ENCODE measurements around the gene MMP7.

MMP7 gene, protein sequence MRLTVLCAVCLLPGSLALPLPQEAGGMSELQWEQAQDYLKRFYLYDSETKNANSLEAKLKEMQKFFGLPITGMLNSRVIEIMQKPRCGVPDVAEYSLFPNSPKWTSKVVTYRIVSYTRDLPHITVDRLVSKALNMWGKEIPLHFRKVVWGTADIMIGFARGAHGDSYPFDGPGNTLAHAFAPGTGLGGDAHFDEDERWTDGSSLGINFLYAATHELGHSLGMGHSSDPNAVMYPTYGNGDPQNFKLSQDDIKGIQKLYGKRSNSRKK

GRCh38 chr11:102530558-102530957 is at the start of gene MMP7:
Gene MMP7, minus strand, starts transcription at chr11:102530747. Its CDS starts 47 bp downstream, at chr11:102530700.
- no peaks in the 10 kb centered on the region for H3K9me3 ChIP-seq (ENCODE audit: control insufficient read depth, insufficient read depth, low read length)

DNA sequence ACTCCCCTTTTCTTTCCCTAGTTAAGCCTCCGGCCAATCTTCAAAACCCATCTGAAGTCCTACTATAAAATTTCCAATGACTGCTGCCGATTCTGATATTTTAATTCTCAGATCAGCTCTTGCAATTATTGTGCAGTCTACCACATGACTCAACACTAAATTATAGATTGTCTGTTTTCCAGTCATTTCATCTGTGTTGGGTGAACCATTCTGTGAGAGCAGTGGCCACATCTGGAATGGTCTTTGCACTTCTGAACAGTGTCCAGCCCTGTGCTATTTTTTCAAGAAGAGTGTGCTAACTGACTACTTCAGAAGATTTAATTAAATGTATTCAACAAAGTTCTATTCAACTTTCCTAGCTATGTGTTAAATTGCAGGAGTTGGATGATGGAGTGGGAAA is 47.2 kb upstream of the MMP7 start:
- no peak overlapping the region for H3K4me3 ChIP-seq (ENCODE audit: low read depth, low read length)

More at GRCh38 chr11:102530558-102530957, at the start of gene MMP7:
- no peaks in the 10 kb centered on the region for H3K36me3 ChIP-seq (ENCODE audit: control insufficient read depth, insufficient read depth, low read length)
- H3K27me3 ChIP-seq (ENCODE audit: control insufficient read depth, insufficient read depth, low read length): no peaks in the 10 kb centered on the region
- H3K4me1 ChIP-seq (ENCODE audit: control insufficient read depth, insufficient read depth, low read length): no peaks in the 10 kb centered on the region
- H3K9ac ChIP-seq (ENCODE audit: low read depth, low read length): no peak within 1 kb of the TSS
- no peak within 1 kb of the TSS for H3K4me3 ChIP-seq (ENCODE audit: low read depth, low read length)
- H3K27ac ChIP-seq (ENCODE audit: low read depth, low read length): no peak within 1 kb of the TSS

DNA sequence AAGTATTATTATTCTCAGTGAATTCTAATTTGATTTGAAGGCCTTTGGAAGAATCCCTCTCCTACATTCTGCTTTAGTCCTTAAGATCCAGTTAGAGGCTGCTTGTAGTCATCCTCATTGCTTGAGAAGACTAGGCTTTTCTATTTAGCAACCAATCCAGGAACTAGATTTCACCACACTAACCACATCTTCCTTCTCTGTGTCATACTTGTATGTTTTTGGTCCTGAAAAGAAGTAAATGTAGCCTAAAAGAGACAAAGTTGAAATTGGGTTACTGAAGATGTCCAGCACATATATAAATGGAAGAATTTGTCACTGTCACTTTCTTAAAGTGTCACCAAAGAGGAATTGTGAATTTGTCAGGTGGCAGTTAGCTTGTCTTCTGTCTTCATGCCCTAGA is 46.6 kb upstream of the MMP7 start:
- no peak overlapping the region for H3K4me3 ChIP-seq (ENCODE audit: low read depth, low read length)
- H3K27ac ChIP-seq (ENCODE audit: low read depth, low read length): no peak overlapping the region
- no peak overlapping the region for H3K9ac ChIP-seq (ENCODE audit: low read depth, low read length)
- no peaks in the 10 kb centered on the region for H3K9me3 ChIP-seq (ENCODE audit: control insufficient read depth, insufficient read depth, low read length)
- H3K36me3 ChIP-seq (ENCODE audit: control insufficient read depth, insufficient read depth, low read length): no peaks in the 10 kb centered on the region
- H3K4me1 ChIP-seq (ENCODE audit: control insufficient read depth, insufficient read depth, low read length): no peaks in the 10 kb centered on the region
- no peaks in the 10 kb centered on the region for H3K27me3 ChIP-seq (ENCODE audit: control insufficient read depth, insufficient read depth, low read length)

More for the DNA sequence above, 47.2 kb upstream of the MMP7 start:
- no peaks in the 10 kb centered on the region for H3K9me3 ChIP-seq (ENCODE audit: control insufficient read depth, insufficient read depth, low read length)
- H3K36me3 ChIP-seq (ENCODE audit: control insufficient read depth, insufficient read depth, low read length): no peaks in the 10 kb centered on the region
- no peak overlapping the region for H3K9ac ChIP-seq (ENCODE audit: low read depth, low read length)
- H3K27me3 ChIP-seq (ENCODE audit: control insufficient read depth, insufficient read depth, low read length): no peaks in the 10 kb centered on the region
- H3K4me1 ChIP-seq (ENCODE audit: control insufficient read depth, insufficient read depth, low read length): no peaks in the 10 kb centered on the region
- H3K27ac ChIP-seq (ENCODE audit: low read depth, low read length): no peak overlapping the region

DNA sequence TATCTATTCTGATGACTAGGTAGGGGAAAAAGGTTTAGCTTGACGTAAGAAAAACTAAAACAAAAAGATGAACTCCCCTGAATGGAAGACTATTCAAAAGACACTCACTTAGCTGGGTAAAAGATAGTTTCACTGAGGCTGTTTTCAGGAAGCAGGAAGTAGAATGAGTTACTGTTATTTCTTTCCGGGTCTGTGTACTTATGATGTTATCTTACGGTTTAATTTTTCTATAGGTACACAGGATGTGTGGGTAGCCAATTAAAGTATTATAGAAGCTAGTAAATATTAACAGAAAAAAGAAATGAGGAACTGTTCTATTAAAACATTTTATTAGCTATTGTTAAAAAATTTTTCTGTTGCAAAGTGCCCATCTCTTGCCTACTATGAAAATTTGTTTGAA is 45.8 kb upstream of the MMP7 start:
- Histone ChIP-seq H3K9ac (ENCODE audit: low read depth, low read length) (no peak overlapping the region), H3K27ac (ENCODE audit: low read depth, low read length) (no peak overlapping the region), H3K36me3 (ENCODE audit: control insufficient read depth, insufficient read depth, low read length) (no peaks in the 10 kb centered on the region), H3K9me3 (ENCODE audit: control insufficient read depth, insufficient read depth, low read length) (no peaks in the 10 kb centered on the region), H3K4me1 (ENCODE audit: control insufficient read depth, insufficient read depth, low read length) (no peaks in the 10 kb centered on the region), H3K27me3 (ENCODE audit: control insufficient read depth, insufficient read depth, low read length) (no peaks in the 10 kb centered on the region), H3K4me3 (ENCODE audit: low read depth, low read length) (no peak overlapping the region)

- H3K9me3 ChIP-seq (ENCODE audit: control insufficient read depth, insufficient read depth, low read length): no peaks in the 10 kb centered on the region
- H3K36me3 ChIP-seq (ENCODE audit: control insufficient read depth, insufficient read depth, low read length): no peaks in the 10 kb centered on the region
- no peaks in the 10 kb centered on the region for H3K4me1 ChIP-seq (ENCODE audit: control insufficient read depth, insufficient read depth, low read length)
- H3K9ac ChIP-seq (ENCODE audit: low read depth, low read length): no peak overlapping the region
- no peak overlapping the region for H3K4me3 ChIP-seq (ENCODE audit: low read depth, low read length)
- no peak overlapping the region for H3K27ac ChIP-seq (ENCODE audit: low read depth, low read length)
- H3K27me3 ChIP-seq (ENCODE audit: control insufficient read depth, insufficient read depth, low read length): no peaks in the 10 kb centered on the region
These were observed 44.5 kb upstream of the MMP7 start for GRCh38 chr11:102575012-102575411.

DNA sequence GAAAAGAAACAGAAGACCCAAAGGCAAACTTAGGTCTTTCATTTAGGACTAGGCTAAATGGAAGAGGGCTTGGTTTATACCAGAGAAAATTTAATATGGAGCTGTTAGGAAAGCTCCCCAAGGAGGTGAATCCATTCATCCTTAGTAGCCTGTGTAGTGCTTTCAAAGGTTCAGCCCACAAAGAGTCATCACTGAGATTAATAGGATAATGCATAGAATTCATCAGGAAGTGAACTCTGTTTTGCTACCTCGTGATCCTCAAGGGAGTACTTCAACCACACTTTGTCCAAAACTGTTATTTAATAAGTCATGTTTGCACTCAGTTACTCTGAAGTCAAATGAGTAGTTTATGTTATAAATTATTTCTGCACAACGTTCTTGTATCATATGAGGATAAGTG is 43.3 kb upstream of the MMP7 start:
- Histone ChIP-seq H3K4me1 (ENCODE audit: control insufficient read depth, insufficient read depth, low read length) (no peaks in the 10 kb centered on the region), H3K9ac (ENCODE audit: low read depth, low read length) (no peak overlapping the region), H3K9me3 (ENCODE audit: control insufficient read depth, insufficient read depth, low read length) (peaks cover 7% of the 10 kb centered on the region; the same call in 1 of the 2 replicates), H3K27ac (ENCODE audit: low read depth, low read length) (no peak overlapping the region), H3K27me3 (ENCODE audit: control insufficient read depth, insufficient read depth, low read length) (no peaks in the 10 kb centered on the region), H3K4me3 (ENCODE audit: low read depth, low read length) (no peak overlapping the region), H3K36me3 (ENCODE audit: control insufficient read depth, insufficient read depth, low read length) (no peaks in the 10 kb centered on the region)

DNA sequence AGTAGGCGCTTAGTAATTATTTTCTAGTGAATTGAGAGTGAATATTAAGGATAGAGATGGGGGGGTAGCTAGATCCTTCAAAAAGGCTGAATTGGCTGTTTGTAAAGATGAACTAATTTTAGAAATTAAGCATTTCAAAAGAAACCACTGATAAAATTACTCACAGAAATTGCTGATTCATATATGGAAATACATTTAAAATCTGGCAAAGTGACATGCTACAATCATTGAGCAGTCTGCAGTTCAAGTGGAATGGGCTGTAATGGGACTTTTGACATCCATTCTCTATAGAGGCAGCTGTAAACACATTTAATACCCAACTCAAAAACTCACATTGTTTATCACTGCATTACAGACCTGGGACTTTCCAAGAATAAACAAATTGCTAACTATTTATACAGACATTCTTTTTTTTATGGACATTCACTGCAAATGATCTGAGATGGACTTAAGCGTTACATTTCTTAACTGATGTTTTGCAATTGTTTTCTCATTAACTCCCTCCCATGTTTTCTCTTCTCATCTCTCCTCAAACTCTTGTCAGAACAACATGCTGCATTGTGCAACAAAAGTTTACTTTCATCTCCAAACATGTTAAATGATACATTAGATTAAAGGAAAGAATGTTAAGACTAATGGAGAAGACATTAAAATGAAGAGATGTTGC is 42.1 kb upstream of the MMP7 start:
- no peaks in the 10 kb centered on the region for H3K27me3 ChIP-seq (ENCODE audit: control insufficient read depth, insufficient read depth, low read length)
- H3K9me3 ChIP-seq (ENCODE audit: control insufficient read depth, insufficient read depth, low read length): peaks cover 14% of the 10 kb centered on the region
- H3K27ac ChIP-seq (ENCODE audit: low read depth, low read length): no peak overlapping the region
- no peak overlapping the region for H3K9ac ChIP-seq (ENCODE audit: low read depth, low read length)
- H3K4me1 ChIP-seq (ENCODE audit: control insufficient read depth, insufficient read depth, low read length): no peaks in the 10 kb centered on the region
- no peak overlapping the region for H3K4me3 ChIP-seq (ENCODE audit: low read depth, low read length)
- no peaks in the 10 kb centered on the region for H3K36me3 ChIP-seq (ENCODE audit: control insufficient read depth, insufficient read depth, low read length)

- Histone ChIP-seq H3K4me1 (ENCODE audit: control insufficient read depth, insufficient read depth, low read length) (no peaks in the 10 kb centered on the region), H3K27me3 (ENCODE audit: control insufficient read depth, insufficient read depth, low read length) (no peaks in the 10 kb centered on the region), H3K9ac (ENCODE audit: low read depth, low read length) (no peak overlapping the region), H3K4me3 (ENCODE audit: low read depth, low read length) (no peak overlapping the region), H3K36me3 (ENCODE audit: control insufficient read depth, insufficient read depth, low read length) (no peaks in the 10 kb centered on the region), H3K9me3 (ENCODE audit: control insufficient read depth, insufficient read depth, low read length) (peaks cover 20% of the 10 kb centered on the region), H3K27ac (ENCODE audit: low read depth, low read length) (no peak overlapping the region)
These were observed 38.3 kb upstream of the MMP7 start for GRCh38 chr11:102568851-102569250.

DNA sequence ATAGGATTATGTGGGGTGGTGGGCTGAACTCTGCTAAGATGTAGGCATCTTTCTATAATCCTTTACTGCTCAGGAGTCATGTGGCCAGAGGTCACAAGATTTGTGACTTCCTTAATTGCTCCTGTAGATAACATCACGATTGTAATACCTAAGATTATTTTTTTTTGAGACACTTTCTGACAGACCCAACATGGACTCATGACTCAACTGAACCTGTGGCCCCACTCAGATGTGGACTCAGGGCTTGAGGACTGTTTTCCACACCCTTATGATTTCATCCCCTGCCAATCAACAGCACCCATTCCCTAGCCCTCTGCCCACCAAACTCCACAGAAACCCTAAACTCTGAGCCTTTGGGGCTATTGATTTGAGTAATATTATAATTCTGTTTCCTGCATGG is 35.6 kb upstream of the MMP7 start:
- no peak overlapping the region for H3K27ac ChIP-seq (ENCODE audit: low read depth, low read length)
- H3K9ac ChIP-seq (ENCODE audit: low read depth, low read length): no peak overlapping the region
- H3K27me3 ChIP-seq (ENCODE audit: control insufficient read depth, insufficient read depth, low read length): no peaks in the 10 kb centered on the region
- no peaks in the 10 kb centered on the region for H3K36me3 ChIP-seq (ENCODE audit: control insufficient read depth, insufficient read depth, low read length)
- no peak overlapping the region for H3K4me3 ChIP-seq (ENCODE audit: low read depth, low read length)
- peaks cover 20% of the 10 kb centered on the region for H3K9me3 ChIP-seq (ENCODE audit: control insufficient read depth, insufficient read depth, low read length)
- no peaks in the 10 kb centered on the region for H3K4me1 ChIP-seq (ENCODE audit: control insufficient read depth, insufficient read depth, low read length)

DNA sequence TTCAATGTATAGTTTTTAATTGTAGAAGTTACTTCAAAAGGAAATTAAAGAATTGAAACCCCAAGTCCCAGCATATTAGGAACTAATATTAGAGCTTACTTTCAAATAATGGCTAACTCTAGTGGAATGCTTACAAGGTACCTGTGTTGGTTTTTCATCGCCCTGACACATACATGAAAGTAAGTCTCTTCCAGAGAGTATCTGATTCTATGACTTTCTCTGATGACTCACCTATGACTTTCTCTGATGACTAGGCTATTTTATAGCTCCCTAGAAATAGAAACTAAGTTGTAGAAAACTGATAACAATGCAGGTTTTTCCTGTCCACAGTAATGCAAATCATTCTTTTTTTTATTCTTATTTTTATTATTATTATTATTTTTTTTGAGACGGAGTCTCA is 33.6 kb upstream of the MMP7 start:
- peaks cover 14% of the 10 kb centered on the region for H3K9me3 ChIP-seq (ENCODE audit: control insufficient read depth, insufficient read depth, low read length)
- H3K27ac ChIP-seq (ENCODE audit: low read depth, low read length): no peak overlapping the region
- H3K4me1 ChIP-seq (ENCODE audit: control insufficient read depth, insufficient read depth, low read length): peaks cover 9% of the 10 kb centered on the region; the same call in 1 of the 2 replicates
- no peak overlapping the region for H3K4me3 ChIP-seq (ENCODE audit: low read depth, low read length)
- no peaks in the 10 kb centered on the region for H3K27me3 ChIP-seq (ENCODE audit: control insufficient read depth, insufficient read depth, low read length)
- H3K9ac ChIP-seq (ENCODE audit: low read depth, low read length): no peak overlapping the region
- no peaks in the 10 kb centered on the region for H3K36me3 ChIP-seq (ENCODE audit: control insufficient read depth, insufficient read depth, low read length)

GRCh38 chr11:102561636-102562035 is 31.1 kb upstream of the MMP7 start:
- Histone ChIP-seq H3K36me3 (ENCODE audit: control insufficient read depth, insufficient read depth, low read length) (no peaks in the 10 kb centered on the region), H3K9me3 (ENCODE audit: control insufficient read depth, insufficient read depth, low read length) (peaks cover 6% of the 10 kb centered on the region), H3K9ac (ENCODE audit: low read depth, low read length) (no peak overlapping the region), H3K4me3 (ENCODE audit: low read depth, low read length) (no peak overlapping the region), H3K27ac (ENCODE audit: low read depth, low read length) (no peak overlapping the region), H3K27me3 (ENCODE audit: control insufficient read depth, insufficient read depth, low read length) (no peaks in the 10 kb centered on the region), H3K4me1 (ENCODE audit: control insufficient read depth, insufficient read depth, low read length) (peaks cover 12% of the 10 kb centered on the region; the same call in 1 of the 2 replicates)

All from HUES48 (cell line).